SK-N-MC (cell line): Measurements from ENCODE around the gene STX2.

Experiments
- EZH2 ChIP-seq: fragments of 200-600 bp; sonication (generic); IDR thresholded peaks from one replicate; pipeline ENCODE4 v1.6.1; 2017; ENCODE audit warnings: antibody characterized with exemption
- POLR2AphosphoS5 ChIP-seq: IDR thresholded peaks from 2 replicates; pipeline ENCODE4 v1.6.1; 2012; ENCODE audit warnings: mild to moderate bottlenecking, low read depth, low read length, borderline replicate concordance

- TF ChIP-seq EZH2, result no peak
- no peak for TF ChIP-seq POLR2AphosphoS5
These were observed 21.2 kb downstream of the STX2 start for GRCh38 chr12:130817804-130818203.
